ENCODE measurements around the gene TENT5A.
A peak's percentile ranks its signal among the peaks of the same experiment; 100 is the strongest.

Gene TENT5A

DNA sequence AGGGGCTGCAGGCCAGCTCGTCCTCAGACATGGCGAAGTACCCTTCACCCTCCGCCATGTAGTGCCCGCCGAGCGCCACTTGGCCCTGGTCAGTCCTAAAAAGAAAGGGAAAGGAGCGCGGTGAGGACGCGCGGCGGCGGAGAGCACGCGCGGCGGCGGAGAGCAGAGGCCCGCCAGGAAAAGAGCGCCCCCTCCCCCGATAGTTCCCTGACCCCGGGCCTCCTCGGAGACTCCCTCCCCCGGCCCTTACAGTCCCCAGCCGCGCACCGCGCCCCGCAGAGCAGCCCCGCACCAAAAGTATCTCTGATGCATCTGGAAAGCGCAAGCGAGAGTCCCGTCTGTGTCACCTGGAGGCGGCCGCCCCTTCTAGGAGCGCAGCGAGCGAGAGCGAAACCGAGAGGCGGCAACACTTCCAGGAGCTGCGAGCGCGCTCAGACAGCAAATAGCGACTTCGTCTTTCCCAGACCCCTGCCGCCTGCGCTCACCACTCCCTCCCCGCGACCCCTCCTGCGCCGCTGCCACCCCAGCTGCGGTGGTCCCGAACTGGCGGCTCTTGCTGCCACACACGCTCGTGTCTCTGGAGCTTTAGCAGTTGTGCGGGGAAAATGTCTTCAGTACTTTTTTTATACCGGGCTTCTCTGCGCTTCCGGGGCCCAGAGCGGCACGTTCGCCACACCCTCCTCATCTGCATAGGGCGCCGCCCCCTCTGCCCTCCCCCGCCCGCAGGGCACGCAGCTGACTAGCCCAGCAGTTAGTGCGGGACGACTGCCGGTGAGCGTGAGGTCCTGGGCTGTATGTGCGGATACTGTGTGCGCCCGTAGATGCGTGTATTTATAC lies at the start of gene TENT5A:
TENT5A (minus strand) TSS at position 598 of the 837 bp plus-strand sequence; CDS start at position 58, 540 bp downstream.
- peak within 1 kb of the TSS; percentile 34; the same call in 1 of the 2 replicates for H3K9ac ChIP-seq (ENCODE audit: low read depth, low read length)
- no peaks in the 10 kb centered on the region for H3K9me3 ChIP-seq (ENCODE audit: control insufficient read depth, insufficient read depth, low read length)
- H3K27ac ChIP-seq (ENCODE audit: low read depth, low read length) = peak within 1 kb of the TSS; percentile 50
- peak within 1 kb of the TSS; percentile 77 for H3K4me3 ChIP-seq (ENCODE audit: low read depth, low read length)
- H3K27me3 ChIP-seq (ENCODE audit: control insufficient read depth, insufficient read depth, low read length) = peaks cover 42% of the 10 kb centered on the region
- H3K36me3 ChIP-seq (ENCODE audit: control insufficient read depth, insufficient read depth, low read length) = no peaks in the 10 kb centered on the region
- H3K4me1 ChIP-seq (ENCODE audit: control insufficient read depth, insufficient read depth, low read length) = peaks cover 16% of the 10 kb centered on the region

- no peaks in the 10 kb centered on the region for H3K27me3 ChIP-seq (ENCODE audit: control insufficient read depth, insufficient read depth, low read length)
- H3K9ac ChIP-seq (ENCODE audit: low read depth, low read length) = no peak overlapping the region
- no peaks in the 10 kb centered on the region for H3K9me3 ChIP-seq (ENCODE audit: control insufficient read depth, insufficient read depth, low read length)
- H3K4me1 ChIP-seq (ENCODE audit: control insufficient read depth, insufficient read depth, low read length) = no peaks in the 10 kb centered on the region
- no peaks in the 10 kb centered on the region for H3K36me3 ChIP-seq (ENCODE audit: control insufficient read depth, insufficient read depth, low read length)
- no peak overlapping the region for H3K4me3 ChIP-seq (ENCODE audit: low read depth, low read length)
- no peak overlapping the region for H3K27ac ChIP-seq (ENCODE audit: low read depth, low read length)
Observed at GRCh38 chr6:81801489-81801888, 49.0 kb upstream of the TENT5A start.

DNA sequence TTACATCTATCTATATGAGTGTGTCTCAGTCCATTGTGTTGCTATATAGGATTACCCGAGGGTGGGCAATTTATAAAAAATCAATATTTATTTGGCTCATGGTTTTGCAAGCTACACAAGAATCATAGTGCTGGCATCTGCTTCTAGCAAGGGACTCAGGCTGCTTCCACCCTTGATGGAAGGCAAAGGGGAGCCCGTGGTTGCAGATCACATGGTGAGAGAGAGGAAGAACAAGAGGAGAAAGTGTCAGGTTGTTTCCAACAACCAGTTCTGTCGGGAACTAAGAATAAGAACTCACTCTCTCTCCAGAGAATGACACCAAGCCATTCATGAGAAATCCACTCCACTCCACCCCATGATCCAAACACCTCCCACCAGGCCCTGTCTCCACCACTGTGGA lies 48.2 kb upstream of the TENT5A start:
- H3K27ac ChIP-seq (ENCODE audit: low read depth, low read length) = no peak overlapping the region
- no peak overlapping the region for H3K4me3 ChIP-seq (ENCODE audit: low read depth, low read length)
- no peaks in the 10 kb centered on the region for H3K9me3 ChIP-seq (ENCODE audit: control insufficient read depth, insufficient read depth, low read length)
- no peaks in the 10 kb centered on the region for H3K27me3 ChIP-seq (ENCODE audit: control insufficient read depth, insufficient read depth, low read length)
- no peak overlapping the region for H3K9ac ChIP-seq (ENCODE audit: low read depth, low read length)
- no peaks in the 10 kb centered on the region for H3K4me1 ChIP-seq (ENCODE audit: control insufficient read depth, insufficient read depth, low read length)
- no peaks in the 10 kb centered on the region for H3K36me3 ChIP-seq (ENCODE audit: control insufficient read depth, insufficient read depth, low read length)

- Histone ChIP-seq H3K4me3 (ENCODE audit: low read depth, low read length) (no peak overlapping the region), H3K9me3 (ENCODE audit: control insufficient read depth, insufficient read depth, low read length) (no peaks in the 10 kb centered on the region), H3K27ac (ENCODE audit: low read depth, low read length) (no peak overlapping the region), H3K4me1 (ENCODE audit: control insufficient read depth, insufficient read depth, low read length) (no peaks in the 10 kb centered on the region), H3K36me3 (ENCODE audit: control insufficient read depth, insufficient read depth, low read length) (no peaks in the 10 kb centered on the region), H3K9ac (ENCODE audit: low read depth, low read length) (no peak overlapping the region), H3K27me3 (ENCODE audit: control insufficient read depth, insufficient read depth, low read length) (no peaks in the 10 kb centered on the region)
Observed at GRCh38 chr6:81799323-81799722, 46.8 kb upstream of the TENT5A start.

DNA sequence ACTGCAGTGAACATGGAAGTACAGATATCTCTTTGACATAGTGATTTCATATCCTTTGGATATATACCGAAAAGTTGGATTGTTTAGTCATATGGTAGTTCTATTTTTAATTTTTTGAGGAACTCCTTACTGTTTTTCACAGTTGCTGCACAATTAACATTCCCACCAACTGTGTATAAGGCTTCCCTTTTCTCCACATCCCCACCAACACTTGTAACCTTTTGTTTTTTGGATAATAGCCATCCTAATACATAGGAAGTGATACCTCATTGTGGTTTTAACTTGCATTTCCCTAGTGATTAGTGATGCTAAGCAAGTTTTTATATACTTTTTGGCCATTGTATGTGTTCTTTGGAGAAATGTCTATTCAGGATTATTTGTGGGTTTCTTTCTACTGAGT lies 45.1 kb upstream of the TENT5A start:
- Histone ChIP-seq H3K4me3 (ENCODE audit: low read depth, low read length) (no peak overlapping the region), H3K4me1 (ENCODE audit: control insufficient read depth, insufficient read depth, low read length) (no peaks in the 10 kb centered on the region), H3K9ac (ENCODE audit: low read depth, low read length) (no peak overlapping the region), H3K27me3 (ENCODE audit: control insufficient read depth, insufficient read depth, low read length) (no peaks in the 10 kb centered on the region), H3K9me3 (ENCODE audit: control insufficient read depth, insufficient read depth, low read length) (no peaks in the 10 kb centered on the region), H3K36me3 (ENCODE audit: control insufficient read depth, insufficient read depth, low read length) (no peaks in the 10 kb centered on the region), H3K27ac (ENCODE audit: low read depth, low read length) (no peak overlapping the region)

DNA sequence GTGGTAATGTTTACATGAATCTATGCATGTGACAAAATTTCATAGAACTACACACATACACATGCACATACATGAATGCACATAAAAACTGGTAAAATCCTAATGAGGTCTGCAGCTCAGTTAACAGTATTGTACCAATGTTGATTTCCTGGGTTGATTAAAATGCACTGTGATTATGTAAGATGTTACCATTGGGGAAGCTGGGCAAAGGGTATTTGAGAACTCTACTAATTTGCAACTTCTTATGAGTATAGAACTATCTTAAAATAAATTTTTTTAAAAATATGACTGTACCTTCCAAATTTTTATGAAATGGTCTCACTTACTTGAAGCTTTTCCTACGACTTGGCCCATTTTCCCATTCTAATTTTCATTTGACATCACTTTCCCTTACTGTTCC lies 43.4 kb upstream of the TENT5A start:
- H3K9ac ChIP-seq (ENCODE audit: low read depth, low read length) = no peak overlapping the region

GRCh38 chr6:81793821-81794475 lies 41.5 kb upstream of the TENT5A start:
- H3K9me3 ChIP-seq (ENCODE audit: control insufficient read depth, insufficient read depth, low read length) = no peaks in the 10 kb centered on the region
- H3K4me1 ChIP-seq (ENCODE audit: control insufficient read depth, insufficient read depth, low read length) = peaks cover 22% of the 10 kb centered on the region

More for the DNA sequence above, 43.4 kb upstream of the TENT5A start:
- Histone ChIP-seq H3K27me3 (ENCODE audit: control insufficient read depth, insufficient read depth, low read length) (no peaks in the 10 kb centered on the region), H3K4me3 (ENCODE audit: low read depth, low read length) (no peak overlapping the region), H3K27ac (ENCODE audit: low read depth, low read length) (no peak overlapping the region), H3K9me3 (ENCODE audit: control insufficient read depth, insufficient read depth, low read length) (no peaks in the 10 kb centered on the region), H3K36me3 (ENCODE audit: control insufficient read depth, insufficient read depth, low read length) (no peaks in the 10 kb centered on the region), H3K4me1 (ENCODE audit: control insufficient read depth, insufficient read depth, low read length) (peaks cover 3% of the 10 kb centered on the region)

DNA sequence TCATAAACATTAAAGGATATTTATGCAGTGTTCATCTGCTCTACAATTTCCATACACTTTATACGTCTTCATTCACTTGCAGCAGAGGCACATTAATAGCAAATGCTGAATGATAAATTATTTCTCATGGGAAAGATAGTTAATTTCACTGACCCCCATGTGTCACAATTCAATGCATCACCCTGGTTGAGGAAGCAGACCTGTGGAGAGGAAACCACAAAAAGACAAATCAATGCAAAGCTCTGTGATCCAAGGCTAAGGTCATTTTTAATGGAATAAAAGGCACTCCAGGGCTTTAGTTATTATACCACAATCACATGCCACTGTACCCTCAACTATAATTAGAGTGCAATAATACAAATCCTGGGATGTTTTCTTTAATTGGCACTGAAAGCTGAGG lies 40.3 kb upstream of the TENT5A start:
- Histone ChIP-seq H3K36me3 (ENCODE audit: control insufficient read depth, insufficient read depth, low read length) (no peaks in the 10 kb centered on the region), H3K4me1 (ENCODE audit: control insufficient read depth, insufficient read depth, low read length) (peaks cover 28% of the 10 kb centered on the region), H3K9ac (ENCODE audit: low read depth, low read length) (no peak overlapping the region), H3K4me3 (ENCODE audit: low read depth, low read length) (no peak overlapping the region), H3K9me3 (ENCODE audit: control insufficient read depth, insufficient read depth, low read length) (no peaks in the 10 kb centered on the region), H3K27ac (ENCODE audit: low read depth, low read length) (no peak overlapping the region), H3K27me3 (ENCODE audit: control insufficient read depth, insufficient read depth, low read length) (no peaks in the 10 kb centered on the region)

More at GRCh38 chr6:81793821-81794475, 41.5 kb upstream of the TENT5A start:
- Histone ChIP-seq H3K27ac (ENCODE audit: low read depth, low read length) (no peak overlapping the region), H3K4me3 (ENCODE audit: low read depth, low read length) (no peak overlapping the region), H3K36me3 (ENCODE audit: control insufficient read depth, insufficient read depth, low read length) (no peaks in the 10 kb centered on the region), H3K9ac (ENCODE audit: low read depth, low read length) (no peak overlapping the region), H3K27me3 (ENCODE audit: control insufficient read depth, insufficient read depth, low read length) (no peaks in the 10 kb centered on the region)

DNA sequence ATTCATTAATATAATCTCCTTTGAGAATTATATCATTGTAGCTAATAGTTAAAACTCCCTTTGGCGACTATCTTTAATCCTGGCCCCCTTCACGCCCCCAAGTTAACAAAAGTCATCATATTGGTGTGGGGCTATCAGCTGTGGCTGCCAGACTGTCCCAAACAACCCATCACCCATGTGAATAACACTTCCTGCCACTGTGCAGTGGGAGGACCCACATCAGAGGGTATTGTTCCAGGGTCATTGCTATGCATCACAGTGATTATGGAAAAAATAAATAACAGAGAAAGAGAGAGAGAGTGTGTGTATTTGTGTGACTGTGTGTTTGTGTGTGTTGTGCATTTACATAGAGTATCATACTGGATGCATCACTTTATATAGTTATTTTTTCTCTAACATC lies 39.3 kb upstream of the TENT5A start:
- Histone ChIP-seq H3K4me3 (ENCODE audit: low read depth, low read length) (no peak overlapping the region), H3K4me1 (ENCODE audit: control insufficient read depth, insufficient read depth, low read length) (peaks cover 37% of the 10 kb centered on the region), H3K9me3 (ENCODE audit: control insufficient read depth, insufficient read depth, low read length) (no peaks in the 10 kb centered on the region), H3K27ac (ENCODE audit: low read depth, low read length) (no peak overlapping the region), H3K36me3 (ENCODE audit: control insufficient read depth, insufficient read depth, low read length) (no peaks in the 10 kb centered on the region), H3K27me3 (ENCODE audit: control insufficient read depth, insufficient read depth, low read length) (no peaks in the 10 kb centered on the region), H3K9ac (ENCODE audit: low read depth, low read length) (no peak overlapping the region)

DNA sequence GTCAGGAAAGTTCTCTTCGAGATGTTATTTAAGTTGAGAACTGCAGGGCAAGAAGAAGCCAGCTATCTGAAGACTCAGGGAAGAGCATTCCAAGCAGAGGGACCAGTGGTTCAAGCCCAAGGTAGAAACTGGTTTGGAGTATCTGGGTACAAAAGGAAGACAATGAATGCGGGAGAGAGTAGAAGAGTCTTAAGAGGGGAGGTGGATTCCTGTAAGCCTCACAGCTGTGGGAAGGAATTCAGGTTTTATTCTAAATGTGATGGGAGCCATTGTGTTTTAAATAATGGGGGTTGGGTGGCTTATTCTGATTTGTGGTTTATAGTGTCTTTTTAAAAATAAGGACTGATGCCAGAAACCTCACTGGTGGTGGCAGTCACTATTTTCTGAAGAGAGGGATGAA lies 37.6 kb upstream of the TENT5A start:
- Histone ChIP-seq H3K4me1 (ENCODE audit: control insufficient read depth, insufficient read depth, low read length) (peaks cover 47% of the 10 kb centered on the region), H3K9me3 (ENCODE audit: control insufficient read depth, insufficient read depth, low read length) (no peaks in the 10 kb centered on the region), H3K27ac (ENCODE audit: low read depth, low read length) (peak overlapping the region; percentile 50), H3K4me3 (ENCODE audit: low read depth, low read length) (peak overlapping the region; percentile 42; the same call in 1 of the 2 replicates), H3K36me3 (ENCODE audit: control insufficient read depth, insufficient read depth, low read length) (no peaks in the 10 kb centered on the region), H3K27me3 (ENCODE audit: control insufficient read depth, insufficient read depth, low read length) (no peaks in the 10 kb centered on the region), H3K9ac (ENCODE audit: low read depth, low read length) (no peak overlapping the region)

GRCh38 chr6:81789291-81789690 lies 36.8 kb upstream of the TENT5A start:
- Histone ChIP-seq H3K36me3 (ENCODE audit: control insufficient read depth, insufficient read depth, low read length) (no peaks in the 10 kb centered on the region), H3K4me1 (ENCODE audit: control insufficient read depth, insufficient read depth, low read length) (peaks cover 47% of the 10 kb centered on the region), H3K9ac (ENCODE audit: low read depth, low read length) (no peak overlapping the region), H3K4me3 (ENCODE audit: low read depth, low read length) (no peak overlapping the region; the same call in 1 of the 2 replicates), H3K27ac (ENCODE audit: low read depth, low read length) (peak overlapping the region; percentile 50), H3K27me3 (ENCODE audit: control insufficient read depth, insufficient read depth, low read length) (no peaks in the 10 kb centered on the region), H3K9me3 (ENCODE audit: control insufficient read depth, insufficient read depth, low read length) (no peaks in the 10 kb centered on the region)
